ENCODE results near the gene ITPR3. TPM values are rescaled to one million over a fixed set of nuclear protein-coding genes. Genes with fewer than 3 reads are reported as not detected.

Gene ITPR3
- total RNA-seq, 1 donor from 2014 or later, result 0.34 TPM

GRCh38 chr6:33670086-33670660 lies 49.1 kb downstream of the ITPR3 start:
- H3K36me3 Mint-ChIP-seq (ENCODE audit: unreplicated experiment), result no peaks in the 10 kb centered on the region
- H3K4me1 Mint-ChIP-seq (ENCODE audit: low read depth, unreplicated experiment), result peaks cover 13% of the 10 kb centered on the region
- peaks cover 2% of the 10 kb centered on the region for H3K27me3 Mint-ChIP-seq (ENCODE audit: unreplicated experiment)
- TF ChIP-seq CTCF (IDR thresholded peaks at IDR 0.05; ENCODE audit: partially characterized antibody, unreplicated experiment), result no peak
- H3K27ac Mint-ChIP-seq (ENCODE audit: unreplicated experiment), result no peak overlapping the region
- no peak for DNase-seq
- H3K4me3 Mint-ChIP-seq (ENCODE audit: unreplicated experiment), result no peak overlapping the region
- peaks cover 3% of the 10 kb centered on the region for H3K9me3 Mint-ChIP-seq (ENCODE audit: unreplicated experiment)

GRCh38 chr6:33670971-33671743 lies 50.0 kb downstream of the ITPR3 start:
- no peak for TF ChIP-seq CTCF (IDR thresholded peaks at IDR 0.05; ENCODE audit: partially characterized antibody, unreplicated experiment)
- Mint-ChIP-seq H3K9me3 (ENCODE audit: unreplicated experiment) (peaks cover 3% of the 10 kb centered on the region), H3K27ac (ENCODE audit: unreplicated experiment) (no peak overlapping the region), H3K27me3 (ENCODE audit: unreplicated experiment) (peaks cover 3% of the 10 kb centered on the region), H3K36me3 (ENCODE audit: unreplicated experiment) (no peaks in the 10 kb centered on the region), H3K4me1 (ENCODE audit: low read depth, unreplicated experiment) (peaks cover 13% of the 10 kb centered on the region), H3K4me3 (ENCODE audit: unreplicated experiment) (no peak overlapping the region)
- DNase-seq, result no peak

- H3K9me3 Mint-ChIP-seq (ENCODE audit: unreplicated experiment), result peaks cover 3% of the 10 kb centered on the region
- no peak overlapping the region for H3K27ac Mint-ChIP-seq (ENCODE audit: unreplicated experiment)
- no peak overlapping the region for H3K4me3 Mint-ChIP-seq (ENCODE audit: unreplicated experiment)
- peaks cover 3% of the 10 kb centered on the region for H3K27me3 Mint-ChIP-seq (ENCODE audit: unreplicated experiment)
- DNase-seq, result no peak
- no peak for TF ChIP-seq CTCF (IDR thresholded peaks at IDR 0.05; ENCODE audit: partially characterized antibody, unreplicated experiment)
- no peaks in the 10 kb centered on the region for H3K36me3 Mint-ChIP-seq (ENCODE audit: unreplicated experiment)
- H3K4me1 Mint-ChIP-seq (ENCODE audit: low read depth, unreplicated experiment), result peaks cover 13% of the 10 kb centered on the region
These were observed 50.6 kb downstream of the ITPR3 start for GRCh38 chr6:33671744-33672072.

GRCh38 chr6:33672808-33673207 lies 51.7 kb downstream of the ITPR3 start:
- peaks cover 5% of the 10 kb centered on the region for H3K9me3 Mint-ChIP-seq (ENCODE audit: unreplicated experiment)
- H3K27me3 Mint-ChIP-seq (ENCODE audit: unreplicated experiment), result peaks cover 3% of the 10 kb centered on the region
- DNase-seq, result no peak
- H3K27ac Mint-ChIP-seq (ENCODE audit: unreplicated experiment), result no peak overlapping the region
- no peak for TF ChIP-seq CTCF (IDR thresholded peaks at IDR 0.05; ENCODE audit: partially characterized antibody, unreplicated experiment)
- H3K4me1 Mint-ChIP-seq (ENCODE audit: low read depth, unreplicated experiment), result peaks cover 13% of the 10 kb centered on the region
- H3K4me3 Mint-ChIP-seq (ENCODE audit: unreplicated experiment), result no peak overlapping the region
- no peaks in the 10 kb centered on the region for H3K36me3 Mint-ChIP-seq (ENCODE audit: unreplicated experiment)

GRCh38 chr6:33673851-33674250 lies 52.7 kb downstream of the ITPR3 start:
- Mint-ChIP-seq H3K27ac (ENCODE audit: unreplicated experiment) (peak overlapping the region; percentile 62), H3K4me1 (ENCODE audit: low read depth, unreplicated experiment) (peaks cover 12% of the 10 kb centered on the region), H3K27me3 (ENCODE audit: unreplicated experiment) (peaks cover 3% of the 10 kb centered on the region), H3K9me3 (ENCODE audit: unreplicated experiment) (peaks cover 7% of the 10 kb centered on the region), H3K36me3 (ENCODE audit: unreplicated experiment) (no peaks in the 10 kb centered on the region), H3K4me3 (ENCODE audit: unreplicated experiment) (no peak overlapping the region)
- no peak for TF ChIP-seq CTCF (IDR thresholded peaks at IDR 0.05; ENCODE audit: partially characterized antibody, unreplicated experiment)
- no peak for DNase-seq

All from glutamatergic neuron (in vitro differentiated cells).